ENCODE data around the gene RABGAP1L. TPM values are rescaled to one million over a fixed set of nuclear protein-coding genes. Genes with fewer than 3 reads are reported as not detected.

RABGAP1L gene
- total and polyA plus RNA-seq, 2 of the 4 experiments (the other 2 are of a cell fraction), result 7.9 to 26.7 TPM

GRCh38 chr1:174153085-174153824 lies 6.1 kb upstream of the RABGAP1L start:
- BruUV-seq (replicated peaks), result no TSS peak
- Histone ChIP-seq H3K4me2 (ENCODE audit: low read depth, low read length) (no peak overlapping the region), H3K79me1 (ENCODE audit: low read depth in 1 of 2, low read length in 2 of 2) (no peaks in the 10 kb centered on the region), H2BK15ac (ENCODE audit: low read depth, low read length) (no peak overlapping the region), H2BK120ac (ENCODE audit: low read depth, low read length) (no peak overlapping the region), H3K9ac (ENCODE audit: low read depth, low read length) (no peak overlapping the region), H3K9me1 (ENCODE audit: insufficient read depth, low read length) (no peaks in the 10 kb centered on the region), H4K91ac (ENCODE audit: insufficient read depth, low read depth, low read length) (no peak overlapping the region), H3K56ac (ENCODE audit: extremely low read depth, insufficient read depth, low read length) (no peak overlapping the region), H3K27ac (ENCODE audit: insufficient read depth, low read length) (no peak overlapping the region), H3K9me3 (ENCODE audit: control insufficient read depth, insufficient read depth, low read length) (no peaks in the 10 kb centered on the region), H3K4me1 (ENCODE audit: control insufficient read depth, insufficient read depth, low read length) (no peaks in the 10 kb centered on the region), H3K18ac (ENCODE audit: low read depth, low read length) (no peak overlapping the region), H3K14ac (replicated peaks; ENCODE audit: low read depth, low read length) (no peak overlapping the region), H2AK9ac (replicated peaks; ENCODE audit: low read depth, low read length, poor library complexity) (no peak overlapping the region), H3K23ac (ENCODE audit: low read depth, low read length) (no peak overlapping the region), H4K20me1 (ENCODE audit: insufficient read depth, low read length) (no peaks in the 10 kb centered on the region), H3K36me3 (ENCODE audit: control insufficient read depth, insufficient read depth, low read length) (no peaks in the 10 kb centered on the region), H3K27me3 (ENCODE audit: control insufficient read depth, insufficient read depth, low read length) (no peaks in the 10 kb centered on the region; the same call in 1 of the 2 replicates), H2AK5ac (ENCODE audit: low read depth, low read length) (no peak overlapping the region), H4K8ac (ENCODE audit: low read depth in 2 of 2, low read length in 2 of 2) (no peak overlapping the region), H2BK5ac (ENCODE audit: low read depth, low read length, poor library complexity, severe bottlenecking) (no peak overlapping the region), H2AFZ (replicated peaks; ENCODE audit: low read length, poor library complexity) (no peak overlapping the region), H3K4ac (ENCODE audit: low read depth, low read length) (no peak overlapping the region), H3K4me3 (ENCODE audit: insufficient read depth, low read depth, low read length) (no peak overlapping the region), H2BK20ac (ENCODE audit: low read depth, low read length) (no peak overlapping the region), H4K5ac (ENCODE audit: low read depth, low read length) (no peak overlapping the region)
- TF ChIP-seq RCOR1 (IDR thresholded peaks at IDR 0.05; ENCODE audit: insufficient replicate concordance, low read length) (no peak), NFE2L2 (IDR thresholded peaks at IDR 0.05; ENCODE audit: low read depth, low read length) (no peak), POLR2A (IDR thresholded peaks at IDR 0.05; ENCODE audit: low read depth, low read length) (no peak), ELK1 (IDR thresholded peaks at IDR 0.05; ENCODE audit: borderline replicate concordance, low read depth, low read length) (no peak), RFX5 (IDR thresholded peaks at IDR 0.05; ENCODE audit: low read depth, low read length) (no peak), SMC3 (IDR thresholded peaks at IDR 0.05; ENCODE audit: low read depth, low read length) (no peak), MXI1 (IDR thresholded peaks at IDR 0.05; ENCODE audit: borderline replicate concordance, low read depth, low read length) (no peak), CHD1 (IDR thresholded peaks at IDR 0.05; ENCODE audit: low read depth, low read length) (no peak), USF2 (IDR thresholded peaks at IDR 0.05; ENCODE audit: low read depth, low read length) (no peak), MAZ (IDR thresholded peaks at IDR 0.05; ENCODE audit: borderline replicate concordance, low read depth, low read length) (no peak), BHLHE40 (IDR thresholded peaks at IDR 0.05; ENCODE audit: low read depth, low read length) (no peak), RAD21 (IDR thresholded peaks at IDR 0.05; ENCODE audit: low read length) (no peak), CEBPB (IDR thresholded peaks at IDR 0.05; ENCODE audit: low read depth, low read length) (no peak), FOS (IDR thresholded peaks at IDR 0.05; ENCODE audit: low read depth, low read length) (no peak)
- TF ChIP-seq, protein P1, sequence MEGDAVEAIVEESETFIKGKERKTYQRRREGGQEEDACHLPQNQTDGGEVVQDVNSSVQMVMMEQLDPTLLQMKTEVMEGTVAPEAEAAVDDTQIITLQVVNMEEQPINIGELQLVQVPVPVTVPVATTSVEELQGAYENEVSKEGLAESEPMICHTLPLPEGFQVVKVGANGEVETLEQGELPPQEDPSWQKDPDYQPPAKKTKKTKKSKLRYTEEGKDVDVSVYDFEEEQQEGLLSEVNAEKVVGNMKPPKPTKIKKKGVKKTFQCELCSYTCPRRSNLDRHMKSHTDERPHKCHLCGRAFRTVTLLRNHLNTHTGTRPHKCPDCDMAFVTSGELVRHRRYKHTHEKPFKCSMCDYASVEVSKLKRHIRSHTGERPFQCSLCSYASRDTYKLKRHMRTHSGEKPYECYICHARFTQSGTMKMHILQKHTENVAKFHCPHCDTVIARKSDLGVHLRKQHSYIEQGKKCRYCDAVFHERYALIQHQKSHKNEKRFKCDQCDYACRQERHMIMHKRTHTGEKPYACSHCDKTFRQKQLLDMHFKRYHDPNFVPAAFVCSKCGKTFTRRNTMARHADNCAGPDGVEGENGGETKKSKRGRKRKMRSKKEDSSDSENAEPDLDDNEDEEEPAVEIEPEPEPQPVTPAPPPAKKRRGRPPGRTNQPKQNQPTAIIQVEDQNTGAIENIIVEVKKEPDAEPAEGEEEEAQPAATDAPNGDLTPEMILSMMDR (conservative IDR thresholded peaks at IDR 0.05; ENCODE audit: low read depth, low read length), result no peak
- intact Hi-C loops (cut with micrococcal nuclease), result no loop called here
- POLR2A ChIA-PET (ENCODE audit: unreplicated experiment), result no interaction called here
- in situ Hi-C loops (cut with MboI; ENCODE audit: low sequenced_read_pairs), result no loop called here
- DNase-seq (peak; percentile 12), ATAC-seq (ENCODE audit: low read depth) (peak; percentile 54; the same call in 1 of the 2 replicates)
- dilution Hi-C loops (cut with HindIII; ENCODE audit: low sequenced_read_pairs, unreplicated experiment), result no loop called here
- WGBS, 2 experiments (ENCODE audit: extremely low coverage in 2 of 2, insufficient read length in 1 of 2), result no CpG with 5 or more reads among the region's 5 CpGs
- CTCF ChIA-PET, result interaction anchor here (0.6 kb wide), 1 partner anchor 1455 kb away, joined by 5 read pairs; no protein-coding TSS in a partner anchor
